HFFc6 (cell line): Measurements from ENCODE around the gene SYT7. TPM values are rescaled to one million over a fixed set of nuclear protein-coding genes. Genes with fewer than 3 reads are reported as not detected.
A peak's percentile ranks its signal among the peaks of the same experiment; 100 is the strongest.
"Not testable (repeated sequence)": the region's sequence is repeated elsewhere in the genome, so short reads cannot be mapped to it uniquely, and the experiment has no call there.

Experiments used
- DNase-seq: peaks from one replicate; pipeline ENCODE4 v3.0.0-alpha.2; 2018
- H3K27ac Mint-ChIP-seq: 2 replicates; pipeline ENCODE4 v1.8.0; 2020; ENCODE audit warnings: mild to moderate bottlenecking, mixed read lengths
- H3K27me3 Mint-ChIP-seq: 2 replicates; pipeline ENCODE4 v1.8.0; 2021; ENCODE audit warnings: mild to moderate bottlenecking, moderate library complexity, mixed read lengths; ENCODE audit not compliant: insufficient read depth
- H3K36me3 Mint-ChIP-seq: 2 replicates; pipeline ENCODE4 v1.8.0; 2021; ENCODE audit warnings: low read depth, mixed read lengths
- H3K4me1 Mint-ChIP-seq: 2 replicates; pipeline ENCODE4 v1.8.0; 2020; ENCODE audit warnings: low read depth, mixed read lengths
- H3K4me3 Mint-ChIP-seq: 2 replicates; pipeline ENCODE4 v1.8.0; 2020; ENCODE audit warnings: mild to moderate bottlenecking, moderate library complexity, mixed read lengths
- H3K9me3 Mint-ChIP-seq: 2 replicates; pipeline ENCODE4 v1.8.0; 2020; ENCODE audit warnings: mild to moderate bottlenecking, mixed read lengths
- total RNA-seq, 6 experiments: library from RNA; stranded (reverse); fragmentation: NEBNext Ultra II Directional; extraction: Animal tissue kit (Norgen Biotek cat#: 25700); gene quantifications; 2 replicates in 1 of 6; 3 replicates in 5 of 6; pipeline ENCODE4 v1.2.3, GENCODE V29; 2021
- TF ChIP-seq, protein P1 (sequence below): fragments of 200-600 bp; sonication (generic); IDR thresholded peaks from 2 replicates; pipeline ENCODE4 v1.5.0; 2021; ENCODE audit warnings: antibody characterized with exemption, mild to moderate bottlenecking

The SYT7 gene
- total RNA-seq, 6 experiments from 2014 or later = 0.05 to 0.21 (median 0.11) TPM; not detected in 3

DNA sequence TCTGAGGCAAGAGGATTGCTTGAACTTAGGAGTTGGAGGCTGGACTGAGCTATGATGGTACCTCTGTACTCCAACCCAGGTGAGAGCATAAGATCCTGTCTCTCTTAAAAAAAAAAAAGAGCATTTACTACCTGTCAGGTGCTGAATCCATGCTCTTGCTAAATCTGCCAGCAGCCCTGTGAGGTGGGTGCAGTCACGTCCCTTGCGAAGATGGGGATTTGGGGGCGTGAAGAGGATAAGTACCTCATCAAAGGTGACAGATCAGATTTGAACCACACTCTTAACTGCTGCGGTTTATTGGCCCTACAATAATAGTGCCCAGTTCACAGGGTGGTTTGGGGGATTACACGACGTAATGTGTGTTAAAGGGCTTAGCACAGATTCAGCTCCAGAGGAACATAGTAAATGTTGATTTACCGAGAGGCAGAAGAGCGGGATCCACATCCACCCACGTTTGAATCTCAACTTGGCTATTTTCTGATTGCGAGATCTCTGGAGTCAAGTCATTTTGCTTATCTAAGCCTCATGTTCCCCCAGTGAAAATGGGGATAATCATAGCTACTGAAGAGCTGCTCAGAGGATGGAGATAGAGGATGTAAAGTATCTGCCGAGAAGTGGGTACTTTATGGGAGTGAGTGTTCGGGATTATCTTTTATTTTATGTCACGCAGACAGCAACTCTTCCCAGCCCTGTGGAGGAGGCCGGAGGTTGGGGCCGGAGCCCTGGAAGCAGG, 100.4 kb downstream of the SYT7 start:
- H3K9me3 Mint-ChIP-seq = no peaks in the 10 kb centered on the region
- no peak for DNase-seq
- TF ChIP-seq, protein P1, sequence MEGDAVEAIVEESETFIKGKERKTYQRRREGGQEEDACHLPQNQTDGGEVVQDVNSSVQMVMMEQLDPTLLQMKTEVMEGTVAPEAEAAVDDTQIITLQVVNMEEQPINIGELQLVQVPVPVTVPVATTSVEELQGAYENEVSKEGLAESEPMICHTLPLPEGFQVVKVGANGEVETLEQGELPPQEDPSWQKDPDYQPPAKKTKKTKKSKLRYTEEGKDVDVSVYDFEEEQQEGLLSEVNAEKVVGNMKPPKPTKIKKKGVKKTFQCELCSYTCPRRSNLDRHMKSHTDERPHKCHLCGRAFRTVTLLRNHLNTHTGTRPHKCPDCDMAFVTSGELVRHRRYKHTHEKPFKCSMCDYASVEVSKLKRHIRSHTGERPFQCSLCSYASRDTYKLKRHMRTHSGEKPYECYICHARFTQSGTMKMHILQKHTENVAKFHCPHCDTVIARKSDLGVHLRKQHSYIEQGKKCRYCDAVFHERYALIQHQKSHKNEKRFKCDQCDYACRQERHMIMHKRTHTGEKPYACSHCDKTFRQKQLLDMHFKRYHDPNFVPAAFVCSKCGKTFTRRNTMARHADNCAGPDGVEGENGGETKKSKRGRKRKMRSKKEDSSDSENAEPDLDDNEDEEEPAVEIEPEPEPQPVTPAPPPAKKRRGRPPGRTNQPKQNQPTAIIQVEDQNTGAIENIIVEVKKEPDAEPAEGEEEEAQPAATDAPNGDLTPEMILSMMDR = no peak
- no peaks in the 10 kb centered on the region for H3K4me1 Mint-ChIP-seq
- no peak overlapping the region for H3K27ac Mint-ChIP-seq
- H3K4me3 Mint-ChIP-seq = no peak overlapping the region
- peaks cover 18% of the 10 kb centered on the region for H3K27me3 Mint-ChIP-seq
- H3K36me3 Mint-ChIP-seq = no peaks in the 10 kb centered on the region

DNA sequence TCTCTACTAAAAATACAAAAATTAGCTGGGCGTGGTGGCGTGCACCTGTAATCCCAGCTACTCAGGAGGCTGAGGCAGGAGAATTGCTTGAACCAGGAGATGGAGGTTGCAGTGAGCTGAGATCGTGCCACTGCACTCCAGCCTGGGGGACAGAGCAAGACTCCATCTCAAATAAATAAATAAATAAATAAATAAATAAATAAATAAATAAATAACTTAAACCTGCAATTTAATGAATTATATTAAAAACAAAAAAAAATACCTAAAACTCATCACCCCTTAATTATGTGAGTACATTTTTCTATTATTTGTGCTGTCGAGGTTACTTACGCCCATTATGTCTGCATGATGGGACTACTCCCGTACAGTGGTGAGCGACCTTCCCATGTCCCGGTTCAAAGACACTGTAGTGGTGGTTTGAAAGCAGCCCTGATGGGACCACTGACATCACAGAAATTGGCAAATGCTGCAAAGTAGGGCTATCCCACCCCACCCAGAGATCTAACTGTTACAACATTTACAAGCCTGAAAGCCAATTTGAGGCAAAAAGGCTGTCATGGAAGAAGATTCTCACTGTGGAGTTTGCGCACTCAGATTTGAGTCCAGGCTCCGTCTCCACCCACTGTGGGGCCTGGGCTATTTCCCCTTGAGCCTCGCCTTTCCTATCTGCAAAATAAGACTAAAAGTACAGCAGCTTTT, 101.4 kb downstream of the SYT7 start:
- DNase-seq, H3K4me1 Mint-ChIP-seq, H3K4me3 Mint-ChIP-seq, H3K9me3 Mint-ChIP-seq, H3K27ac Mint-ChIP-seq, H3K36me3 Mint-ChIP-seq: not testable (repeated sequence)
- H3K27me3 Mint-ChIP-seq = peaks cover 18% of the 10 kb centered on the region

DNA sequence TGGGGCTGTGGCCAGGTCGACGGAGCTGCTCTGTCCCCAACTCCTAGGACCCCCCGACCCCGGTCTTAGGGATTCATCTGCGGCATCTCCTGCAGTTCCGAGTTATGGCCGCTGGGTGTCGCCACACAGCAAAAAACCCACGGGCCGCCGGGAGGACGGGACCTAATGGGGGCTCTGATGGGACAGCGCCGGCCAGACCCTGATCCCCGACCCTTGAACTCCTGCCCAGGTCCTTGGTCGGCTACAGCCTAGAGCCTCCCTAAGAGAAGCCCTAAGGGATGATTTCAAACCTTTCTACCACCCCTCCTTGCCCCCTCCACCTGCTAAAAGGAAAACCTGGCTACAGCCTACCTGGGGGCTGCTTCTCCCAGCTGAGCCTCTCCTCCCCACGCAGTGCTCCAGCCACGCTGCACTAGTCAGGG, 103.1 kb downstream of the SYT7 start:
- H3K27me3 Mint-ChIP-seq = peaks cover 8% of the 10 kb centered on the region
- peaks cover 11% of the 10 kb centered on the region for H3K36me3 Mint-ChIP-seq
- H3K27ac Mint-ChIP-seq = no peak overlapping the region
- no peaks in the 10 kb centered on the region for H3K9me3 Mint-ChIP-seq
- H3K4me3 Mint-ChIP-seq = no peak overlapping the region
- TF ChIP-seq, protein P1 = peak; percentile 99
- DNase-seq = no peak
- H3K4me1 Mint-ChIP-seq = peaks cover 18% of the 10 kb centered on the region

DNA sequence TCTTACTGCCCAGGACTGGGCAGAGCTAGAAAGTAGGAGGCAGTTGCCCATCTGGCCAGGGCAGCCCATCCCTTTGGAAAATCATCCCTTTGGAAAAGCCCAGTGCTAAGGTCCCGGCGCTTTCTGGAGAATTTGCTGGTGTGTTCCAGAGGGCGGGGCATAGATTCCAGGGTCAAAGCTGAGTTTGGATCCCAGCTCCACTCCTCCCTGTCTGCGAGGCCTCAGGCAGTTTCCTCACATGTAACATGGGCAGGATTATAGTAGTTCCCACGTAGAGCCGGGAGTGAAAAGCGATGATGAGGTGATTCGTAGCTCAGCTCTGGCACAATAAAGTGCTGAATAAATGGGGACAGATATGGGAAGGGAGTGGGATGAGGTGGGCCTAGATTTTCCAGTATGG, 103.8 kb downstream of the SYT7 start:
- H3K4me1 Mint-ChIP-seq = peaks cover 24% of the 10 kb centered on the region
- no peak overlapping the region for H3K27ac Mint-ChIP-seq
- no peak overlapping the region for H3K4me3 Mint-ChIP-seq
- H3K27me3 Mint-ChIP-seq = peaks cover 8% of the 10 kb centered on the region
- TF ChIP-seq, protein P1 = no peak
- DNase-seq = no peak
- no peaks in the 10 kb centered on the region for H3K9me3 Mint-ChIP-seq
- H3K36me3 Mint-ChIP-seq = peaks cover 13% of the 10 kb centered on the region

DNA sequence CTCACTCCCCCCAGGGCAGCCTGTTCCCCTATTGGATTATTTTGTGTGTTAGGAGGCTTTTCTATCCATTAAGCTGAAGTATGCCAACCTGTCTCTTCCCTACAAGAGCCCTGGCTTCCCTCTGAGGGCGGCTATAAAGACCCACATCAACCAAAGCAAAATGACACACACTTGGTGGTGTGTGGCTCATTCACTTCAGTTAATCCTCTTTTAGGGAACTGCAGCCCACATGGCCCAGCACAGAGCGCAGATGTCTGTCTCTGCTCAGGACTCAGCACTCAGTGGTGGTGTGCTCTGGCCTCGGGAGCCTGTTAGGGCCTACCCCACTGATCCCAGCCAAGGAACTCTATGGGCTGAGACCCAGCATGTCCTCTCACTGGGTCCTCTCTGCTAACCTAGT, 104.5 kb downstream of the SYT7 start:
- H3K36me3 Mint-ChIP-seq = peaks cover 13% of the 10 kb centered on the region
- H3K4me1 Mint-ChIP-seq = peaks cover 26% of the 10 kb centered on the region

More for the DNA sequence above, 104.5 kb downstream of the SYT7 start:
- no peak for DNase-seq
- H3K9me3 Mint-ChIP-seq = no peaks in the 10 kb centered on the region
- H3K27me3 Mint-ChIP-seq = peaks cover 8% of the 10 kb centered on the region
- TF ChIP-seq, protein P1 = no peak
- no peak overlapping the region for H3K4me3 Mint-ChIP-seq
- no peak overlapping the region for H3K27ac Mint-ChIP-seq
